Fibroblast of villous mesenchyme (primary cell): ENCODE results near the gene PRKG1. TPM values are rescaled to one million over a fixed set of nuclear protein-coding genes. Genes with fewer than 3 reads are reported as not detected.

ENCODE experiments used
- DNase-seq: peaks from one replicate; pipeline ENCODE4 v3.0.0-alpha.2; 2010; ENCODE audit warnings: low read depth
- H3K4me3 ChIP-seq: 2 replicates; pipeline ENCODE4 v1.5.1; 2011; ENCODE audit warnings: low read depth, mild to moderate bottlenecking, low read length
- total RNA-seq: library from RNA; depleted of rRNA; stranded (reverse); fragments of >200 nt; gene quantifications from 2 replicates; pipeline ENCODE4 v1.2.3, GENCODE V29; 2012
- TF ChIP-seq, protein P1 (sequence below): IDR thresholded peaks from 2 replicates; pipeline ENCODE4 v1.5.1; 2012; ENCODE audit warnings: low read depth, mild to moderate bottlenecking, low read length; ENCODE audit not compliant: insufficient read depth

Gene PRKG1
- total RNA-seq, 1 donor, result 19.0 TPM

DNA sequence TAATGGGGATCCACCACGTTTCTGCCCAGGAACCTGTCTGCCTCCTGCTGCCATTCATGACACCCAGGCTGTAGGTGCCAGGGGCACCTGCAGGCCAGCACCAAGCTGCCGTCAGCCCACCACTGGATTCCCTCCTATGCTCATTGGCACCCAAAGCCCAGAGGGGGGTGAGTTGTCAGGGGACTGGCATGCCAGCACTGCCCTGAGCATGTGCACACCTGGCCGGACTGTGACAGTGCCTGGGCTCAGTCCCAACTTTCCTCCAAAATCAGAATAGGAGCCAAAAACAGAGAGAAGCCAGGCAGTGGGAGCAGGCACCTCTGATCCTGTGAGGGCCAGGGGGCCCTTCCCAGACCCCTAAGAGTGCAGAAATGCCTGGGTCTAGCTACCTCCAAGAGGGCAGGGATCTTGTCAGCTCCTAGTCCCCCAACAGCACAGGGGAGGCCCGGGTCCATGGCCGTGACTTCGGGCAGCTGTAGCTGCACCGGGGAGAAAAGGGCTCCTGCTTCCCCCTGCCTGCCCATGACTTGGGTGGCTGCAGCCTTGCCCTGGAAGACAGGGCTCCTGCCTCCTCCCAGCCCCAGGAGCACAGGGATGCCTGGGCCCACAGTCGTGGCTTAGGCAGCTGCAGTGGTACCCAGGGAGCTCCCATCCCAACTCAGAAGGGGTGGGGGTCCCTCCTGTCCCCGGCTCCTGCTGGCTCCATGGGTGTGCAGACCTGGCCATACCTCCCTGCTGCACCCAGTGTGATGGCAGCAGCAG lies 990.0 kb downstream of the PRKG1 start:
- DNase-seq, result no peak
- TF ChIP-seq, protein P1, sequence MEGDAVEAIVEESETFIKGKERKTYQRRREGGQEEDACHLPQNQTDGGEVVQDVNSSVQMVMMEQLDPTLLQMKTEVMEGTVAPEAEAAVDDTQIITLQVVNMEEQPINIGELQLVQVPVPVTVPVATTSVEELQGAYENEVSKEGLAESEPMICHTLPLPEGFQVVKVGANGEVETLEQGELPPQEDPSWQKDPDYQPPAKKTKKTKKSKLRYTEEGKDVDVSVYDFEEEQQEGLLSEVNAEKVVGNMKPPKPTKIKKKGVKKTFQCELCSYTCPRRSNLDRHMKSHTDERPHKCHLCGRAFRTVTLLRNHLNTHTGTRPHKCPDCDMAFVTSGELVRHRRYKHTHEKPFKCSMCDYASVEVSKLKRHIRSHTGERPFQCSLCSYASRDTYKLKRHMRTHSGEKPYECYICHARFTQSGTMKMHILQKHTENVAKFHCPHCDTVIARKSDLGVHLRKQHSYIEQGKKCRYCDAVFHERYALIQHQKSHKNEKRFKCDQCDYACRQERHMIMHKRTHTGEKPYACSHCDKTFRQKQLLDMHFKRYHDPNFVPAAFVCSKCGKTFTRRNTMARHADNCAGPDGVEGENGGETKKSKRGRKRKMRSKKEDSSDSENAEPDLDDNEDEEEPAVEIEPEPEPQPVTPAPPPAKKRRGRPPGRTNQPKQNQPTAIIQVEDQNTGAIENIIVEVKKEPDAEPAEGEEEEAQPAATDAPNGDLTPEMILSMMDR, result no peak

DNA sequence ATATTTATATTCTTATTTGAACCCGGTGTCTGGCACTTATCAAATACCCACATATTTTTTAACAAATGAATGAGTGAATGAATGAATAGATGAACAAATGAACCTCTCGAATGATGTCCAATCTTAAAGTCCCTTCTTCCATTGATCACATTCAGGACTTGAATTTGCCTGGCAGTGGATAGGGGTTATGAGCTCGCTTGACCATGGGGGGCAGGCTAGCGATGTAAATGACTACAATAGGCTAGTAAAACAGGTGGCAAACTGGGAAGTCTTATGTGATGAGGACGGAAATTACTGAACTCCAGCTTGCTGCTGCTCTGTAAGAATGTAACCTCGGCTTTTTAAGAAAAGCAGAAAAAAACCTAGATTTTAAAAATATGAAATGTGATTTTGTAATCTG lies 992.1 kb downstream of the PRKG1 start:
- no peak for DNase-seq
- TF ChIP-seq, protein P1, result no peak

More for the DNA sequence above, 990.0 kb downstream of the PRKG1 start:
- H3K4me3 ChIP-seq, result no peak overlapping the region

DNA sequence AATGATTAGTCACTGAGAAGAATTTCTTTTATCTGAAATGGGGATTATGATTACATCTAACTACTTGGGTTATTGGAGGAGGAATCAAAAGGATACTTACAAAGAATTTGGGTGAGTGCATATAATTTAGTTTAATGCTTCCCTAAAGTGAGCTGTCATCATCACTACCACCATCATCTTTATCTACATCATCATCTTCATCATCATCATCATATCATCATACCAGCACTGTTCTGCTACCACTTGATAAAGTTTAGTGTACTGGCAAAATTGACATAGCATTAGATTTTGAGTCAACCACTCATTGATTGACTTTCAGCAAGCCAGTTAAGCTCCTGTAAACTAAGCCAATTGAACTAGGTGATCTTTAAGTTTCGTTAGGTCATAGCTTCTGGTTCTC lies 994.2 kb downstream of the PRKG1 start:
- H3K4me3 ChIP-seq, result no peak overlapping the region
- TF ChIP-seq, protein P1, result no peak
- no peak for DNase-seq

More for the DNA sequence above, 992.1 kb downstream of the PRKG1 start:
- no peak overlapping the region for H3K4me3 ChIP-seq

DNA sequence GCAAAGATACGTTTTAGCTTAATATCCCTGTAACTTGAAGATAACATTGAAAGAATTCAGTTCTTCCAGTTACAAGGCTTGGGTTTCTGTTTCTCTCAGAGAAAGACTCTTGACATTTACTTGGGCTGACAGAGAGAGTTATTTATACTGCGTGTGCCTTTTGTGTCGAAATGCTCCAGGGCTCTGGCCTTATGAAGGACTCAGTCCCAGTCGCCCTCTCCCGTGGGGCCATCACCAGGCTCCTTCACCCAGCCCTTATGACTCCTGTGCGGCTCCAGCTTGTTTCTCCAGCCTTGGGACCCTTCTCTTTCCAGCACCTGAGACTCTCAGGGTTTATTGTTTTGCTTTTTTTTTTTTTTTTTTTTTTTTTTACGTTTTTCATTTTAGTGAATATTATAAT lies 997.5 kb downstream of the PRKG1 start:
- H3K4me3 ChIP-seq, result no peak overlapping the region
- TF ChIP-seq, protein P1, result no peak
- no peak for DNase-seq

DNA sequence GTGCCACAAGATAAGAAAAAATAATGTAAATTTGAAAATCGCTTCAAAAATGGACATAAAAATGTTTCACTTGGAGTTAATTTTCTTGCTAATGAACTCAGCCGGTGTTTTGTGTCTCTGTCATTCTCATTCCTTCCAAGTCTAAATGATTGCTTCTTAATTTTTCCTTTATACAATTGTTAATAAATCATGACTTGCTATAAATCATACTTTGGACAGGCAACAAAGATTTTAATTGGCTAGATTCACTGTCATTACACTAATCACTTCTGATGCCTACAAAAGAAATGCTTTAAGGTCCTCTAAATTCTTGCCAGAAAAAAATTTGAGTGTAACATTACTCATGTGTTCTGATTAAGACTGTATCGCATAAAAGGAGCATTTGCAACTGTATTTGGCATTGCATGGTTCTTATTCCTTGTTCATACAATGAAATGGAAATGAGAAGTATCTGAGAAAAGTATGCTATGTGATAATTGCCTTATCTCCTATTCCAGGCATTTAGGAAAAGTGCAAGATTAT lies 1000.3 kb downstream of the PRKG1 start:
- H3K4me3 ChIP-seq, result no peak overlapping the region
- no peak for DNase-seq
- TF ChIP-seq, protein P1, result no peak

DNA sequence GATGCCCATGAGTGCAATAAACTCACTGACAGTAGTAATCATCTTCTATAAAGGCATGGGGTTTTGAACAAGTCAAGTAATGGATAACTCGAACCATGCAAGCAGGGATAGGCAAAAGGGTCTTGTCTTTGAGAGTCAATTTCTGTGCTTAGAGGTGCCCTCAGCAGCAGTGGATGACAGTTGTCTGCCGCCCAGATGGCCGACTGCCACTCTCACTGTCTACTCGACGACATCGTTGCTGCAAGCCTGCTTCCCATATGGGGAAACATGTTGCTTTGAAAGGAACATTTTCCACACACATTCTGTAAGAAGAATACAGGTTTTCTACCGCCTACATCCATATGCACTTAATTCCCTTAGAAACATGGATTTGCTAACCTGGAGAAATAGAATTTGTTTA lies 1003.5 kb downstream of the PRKG1 start:
- DNase-seq, result no peak
- TF ChIP-seq, protein P1, result no peak
- H3K4me3 ChIP-seq, result no peak overlapping the region
